Measurements from ENCODE around the gene MFRP.

MFRP gene

DNA sequence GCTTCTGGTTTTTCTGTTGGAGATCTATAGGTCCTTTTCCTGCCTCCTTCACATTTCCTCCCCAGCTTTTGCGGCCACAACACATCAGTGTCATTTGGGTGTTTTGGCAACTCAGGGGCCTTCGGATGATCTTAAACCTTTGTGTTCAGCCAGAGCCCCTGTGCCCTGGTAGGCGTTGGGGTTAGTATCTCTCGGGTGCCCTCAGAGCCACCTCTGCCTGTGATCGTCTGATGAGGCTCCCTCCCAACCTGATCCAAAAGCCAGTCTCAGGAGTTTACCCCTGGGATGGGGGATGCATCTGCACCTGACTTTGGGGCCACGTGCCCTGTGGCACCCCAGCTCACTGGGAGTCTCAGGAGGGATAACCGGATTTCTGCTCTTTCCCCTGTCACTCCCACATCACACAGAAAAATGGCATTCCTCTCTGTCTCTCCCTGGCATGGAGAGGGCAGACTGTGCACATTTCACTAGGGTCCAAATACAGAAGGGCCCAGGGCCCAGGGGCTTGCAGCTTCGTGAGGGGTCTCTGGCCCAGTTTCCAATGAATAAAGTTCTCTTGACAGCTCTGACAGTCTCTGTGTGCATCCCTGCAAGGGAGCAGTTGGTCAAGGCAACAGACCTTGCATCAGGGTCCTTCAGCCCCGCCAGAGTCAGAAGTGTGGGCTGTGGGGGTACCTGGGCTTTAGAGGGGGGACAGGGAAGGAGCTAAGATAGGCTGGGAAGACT, 9.6 kb downstream of the MFRP start:
- TF ChIP-seq, protein P1, sequence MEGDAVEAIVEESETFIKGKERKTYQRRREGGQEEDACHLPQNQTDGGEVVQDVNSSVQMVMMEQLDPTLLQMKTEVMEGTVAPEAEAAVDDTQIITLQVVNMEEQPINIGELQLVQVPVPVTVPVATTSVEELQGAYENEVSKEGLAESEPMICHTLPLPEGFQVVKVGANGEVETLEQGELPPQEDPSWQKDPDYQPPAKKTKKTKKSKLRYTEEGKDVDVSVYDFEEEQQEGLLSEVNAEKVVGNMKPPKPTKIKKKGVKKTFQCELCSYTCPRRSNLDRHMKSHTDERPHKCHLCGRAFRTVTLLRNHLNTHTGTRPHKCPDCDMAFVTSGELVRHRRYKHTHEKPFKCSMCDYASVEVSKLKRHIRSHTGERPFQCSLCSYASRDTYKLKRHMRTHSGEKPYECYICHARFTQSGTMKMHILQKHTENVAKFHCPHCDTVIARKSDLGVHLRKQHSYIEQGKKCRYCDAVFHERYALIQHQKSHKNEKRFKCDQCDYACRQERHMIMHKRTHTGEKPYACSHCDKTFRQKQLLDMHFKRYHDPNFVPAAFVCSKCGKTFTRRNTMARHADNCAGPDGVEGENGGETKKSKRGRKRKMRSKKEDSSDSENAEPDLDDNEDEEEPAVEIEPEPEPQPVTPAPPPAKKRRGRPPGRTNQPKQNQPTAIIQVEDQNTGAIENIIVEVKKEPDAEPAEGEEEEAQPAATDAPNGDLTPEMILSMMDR (IDR thresholded peaks at IDR 0.05; ENCODE audit: control insufficient read depth, extremely low read depth, insufficient read depth) = no peak
- H3K4me3 ChIP-seq (ENCODE audit: low read depth, low read length) = no peak overlapping the region

DNA sequence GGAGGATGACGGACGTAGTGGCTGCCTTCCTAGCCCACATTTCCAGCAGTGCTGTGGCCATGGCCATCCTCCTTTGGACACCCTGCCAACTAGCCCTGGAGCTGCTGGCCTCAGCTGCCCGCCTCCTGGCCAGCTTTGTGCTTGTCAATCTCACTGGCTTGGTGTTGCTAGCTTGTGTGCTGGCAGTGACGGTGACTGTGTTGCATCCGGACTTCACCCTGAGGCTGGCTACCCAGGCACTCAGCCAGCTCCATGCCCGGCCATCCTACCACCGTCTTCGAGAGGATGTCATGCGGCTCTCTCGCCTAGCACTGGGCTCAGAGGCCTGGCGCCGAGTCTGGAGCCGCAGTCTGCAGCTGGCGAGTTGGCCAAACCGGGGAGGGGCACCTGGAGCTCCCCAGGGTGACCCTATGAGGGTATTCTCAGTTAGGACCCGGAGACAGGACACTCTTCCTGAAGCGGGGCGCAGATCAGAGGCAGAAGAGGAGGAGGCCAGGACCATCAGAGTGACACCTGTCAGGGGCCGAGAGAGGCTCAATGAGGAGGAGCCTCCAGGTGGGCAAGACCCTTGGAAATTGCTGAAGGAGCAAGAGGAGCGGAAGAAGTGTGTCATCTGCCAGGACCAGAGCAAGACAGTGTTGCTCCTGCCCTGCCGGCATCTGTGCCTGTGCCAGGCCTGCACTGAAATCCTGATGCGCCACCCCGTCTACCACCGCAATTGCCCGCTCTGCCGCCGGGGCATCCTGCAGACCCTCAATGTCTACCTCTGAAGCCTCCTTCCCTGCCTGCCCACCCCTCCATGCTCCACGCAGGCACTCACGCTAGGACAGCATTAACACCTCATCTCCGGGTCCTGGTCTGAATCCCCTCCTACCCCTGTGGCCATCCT, 10.6 kb downstream of the MFRP start:
- TF ChIP-seq, protein P1 (IDR thresholded peaks at IDR 0.05; ENCODE audit: control insufficient read depth, extremely low read depth, insufficient read depth) = no peak
- no peak for DNase-seq (ENCODE audit: low read depth)
- H3K4me3 ChIP-seq (ENCODE audit: low read depth, low read length) = peak overlapping the region; percentile 99

More for the DNA sequence above, 9.6 kb downstream of the MFRP start:
- no peak for DNase-seq (ENCODE audit: low read depth)

DNA sequence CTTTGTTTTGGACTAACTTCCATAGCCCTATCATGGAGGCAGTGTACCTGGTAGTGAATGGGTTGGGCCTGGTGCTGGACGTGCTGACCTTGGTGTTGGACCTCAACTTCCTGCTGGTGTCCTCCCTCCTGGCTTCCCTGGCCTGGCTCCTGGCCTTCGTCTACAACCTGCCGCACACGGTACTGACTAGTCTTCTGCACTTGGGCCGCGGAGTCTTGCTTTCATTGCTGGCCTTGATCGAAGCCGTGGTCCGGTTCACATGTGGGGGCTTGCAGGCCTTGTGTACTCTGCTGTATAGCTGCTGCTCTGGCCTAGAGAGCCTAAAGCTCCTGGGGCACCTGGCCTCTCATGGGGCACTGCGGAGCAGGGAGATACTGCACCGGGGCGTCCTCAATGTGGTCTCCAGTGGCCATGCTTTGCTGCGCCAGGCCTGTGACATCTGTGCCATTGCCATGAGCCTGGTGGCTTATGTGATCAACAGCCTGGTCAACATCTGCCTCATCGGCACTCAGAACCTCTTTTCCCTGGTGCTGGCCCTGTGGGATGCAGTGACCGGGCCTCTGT, 11.3 kb downstream of the MFRP start:
- no peak for DNase-seq (ENCODE audit: low read depth)

DNA sequence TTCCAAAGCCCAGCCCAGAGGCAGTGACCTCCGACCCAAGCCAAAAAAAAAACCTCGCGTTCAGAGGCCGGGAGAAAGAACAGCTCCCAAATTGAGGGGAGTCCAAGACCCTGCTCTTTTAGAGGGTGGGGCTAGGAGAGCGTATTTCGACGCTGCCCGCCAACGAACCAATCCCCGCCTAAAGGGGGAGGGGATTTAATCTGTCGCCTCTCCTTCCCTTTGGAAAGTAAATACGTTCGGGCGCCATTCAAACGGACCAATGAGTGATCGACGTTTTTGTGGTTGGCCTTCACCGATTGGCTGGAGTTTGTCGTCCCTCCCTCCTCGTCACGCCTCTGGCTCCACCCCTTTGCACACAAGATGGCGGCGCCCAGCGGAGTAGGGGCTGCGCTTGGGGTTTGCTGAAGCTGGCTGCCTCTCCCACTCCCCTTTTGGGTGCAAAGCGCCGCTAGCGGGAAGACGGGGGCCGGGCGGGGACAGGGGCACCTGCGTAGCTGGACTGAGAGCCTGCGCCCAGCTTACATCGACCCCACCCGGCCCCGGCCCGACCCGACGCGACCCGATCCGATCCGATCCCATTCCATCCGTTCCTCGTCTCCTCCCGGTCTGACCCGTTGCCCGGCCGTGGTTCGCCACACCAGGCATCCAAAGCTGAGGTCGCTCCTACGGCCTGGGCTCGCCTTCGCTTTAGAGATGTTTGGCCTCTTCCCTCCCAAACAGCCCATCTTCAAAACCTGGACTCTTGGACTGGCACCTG, 12.2 kb downstream of the MFRP start, which contains the start of gene RNF26:
TSS of gene RNF26 (plus strand) at position 354 of the 757 bp plus-strand sequence. CDS start 596 bp downstream, outside the sequence.
- TF ChIP-seq, protein P1 (IDR thresholded peaks at IDR 0.05; ENCODE audit: control insufficient read depth, extremely low read depth, insufficient read depth) = no peak
- peak within 1 kb of the TSS; percentile 99 for H3K4me3 ChIP-seq (ENCODE audit: low read depth, low read length)
- peak; percentile 97 for DNase-seq (ENCODE audit: low read depth)

More for the DNA sequence above, 11.3 kb downstream of the MFRP start:
- TF ChIP-seq, protein P1 (IDR thresholded peaks at IDR 0.05; ENCODE audit: control insufficient read depth, extremely low read depth, insufficient read depth) = no peak
- peak overlapping the region; percentile 99 for H3K4me3 ChIP-seq (ENCODE audit: low read depth, low read length)

DNA sequence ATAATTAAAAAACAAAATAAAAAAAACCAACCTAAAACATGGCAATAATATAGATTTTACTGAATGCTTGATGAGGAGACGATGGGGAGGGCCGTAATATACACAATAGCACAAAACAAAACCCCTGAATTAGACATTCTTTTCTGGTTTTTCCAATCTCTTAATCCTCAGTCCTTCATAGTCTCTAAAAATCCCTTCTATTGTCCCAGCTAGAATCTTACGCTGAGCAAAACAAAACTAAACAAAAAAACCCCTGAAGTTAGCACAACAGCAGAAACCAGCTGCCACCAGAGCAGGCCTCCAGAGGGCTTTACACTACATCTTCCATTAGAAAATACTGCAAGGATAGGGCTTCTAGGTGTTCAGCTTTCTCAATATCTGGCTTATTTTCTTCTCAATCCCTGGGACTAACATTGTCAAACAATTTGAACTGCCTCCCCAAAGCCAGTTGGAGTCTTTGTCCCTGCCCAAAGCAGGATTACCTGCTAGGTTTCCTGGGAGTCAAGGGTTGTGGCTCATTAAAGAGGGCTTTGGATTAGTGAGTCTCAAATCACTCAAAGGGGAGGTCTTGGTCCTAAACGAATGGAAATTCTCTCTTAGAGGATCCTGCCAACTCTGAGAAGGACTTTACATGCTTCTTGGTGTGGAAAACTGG, 14.3 kb downstream of the MFRP start:
- no peak for DNase-seq (ENCODE audit: low read depth)
- no peak overlapping the region for H3K4me3 ChIP-seq (ENCODE audit: low read depth, low read length)
- TF ChIP-seq, protein P1 (IDR thresholded peaks at IDR 0.05; ENCODE audit: control insufficient read depth, extremely low read depth, insufficient read depth) = no peak

DNA sequence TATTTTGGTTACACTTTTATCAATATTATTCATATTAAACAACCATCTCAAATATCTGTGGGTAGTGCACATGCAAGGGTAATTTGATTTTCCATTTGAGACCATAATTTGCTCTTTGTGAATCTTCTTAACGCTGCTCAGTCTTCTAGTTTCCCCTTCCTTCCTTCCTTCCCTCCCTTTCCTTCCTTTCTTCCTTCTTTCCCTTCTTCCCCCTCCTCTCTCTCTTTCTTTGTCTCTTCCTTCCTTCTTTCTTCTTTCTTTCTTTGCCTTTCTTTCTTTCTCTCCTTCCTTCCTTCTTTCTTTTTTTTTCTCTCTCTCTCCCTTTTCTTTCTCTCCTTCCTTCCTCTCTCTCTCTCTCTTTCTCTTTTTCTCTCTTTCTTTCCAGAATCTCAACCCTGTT, 16.3 kb downstream of the MFRP start:
- DNase-seq (ENCODE audit: low read depth) = no peak
- TF ChIP-seq, protein P1 (IDR thresholded peaks at IDR 0.05; ENCODE audit: control insufficient read depth, extremely low read depth, insufficient read depth) = no peak
- no peak overlapping the region for H3K4me3 ChIP-seq (ENCODE audit: low read depth, low read length)
